ENCODE data around the gene DYNC2H1.

DYNC2H1 gene

GRCh38 chr11:103378931-103379330 is 269.7 kb downstream of the DYNC2H1 start:
- DNase-seq: no peak

- DNase-seq: no peak
These were observed 270.8 kb downstream of the DYNC2H1 start for GRCh38 chr11:103380031-103380430.

GRCh38 chr11:103384652-103385051 is 275.4 kb downstream of the DYNC2H1 start:
- DNase-seq: no peak

- no peak for DNase-seq
These were observed 286.4 kb downstream of the DYNC2H1 start for GRCh38 chr11:103395612-103396011.

- no peak for DNase-seq
These were observed 287.0 kb downstream of the DYNC2H1 start for GRCh38 chr11:103396237-103396636.

GRCh38 chr11:103397369-103397768 is 288.1 kb downstream of the DYNC2H1 start:
- no peak for DNase-seq

GRCh38 chr11:103398829-103399228 is 289.6 kb downstream of the DYNC2H1 start:
- no peak for DNase-seq

- no peak for DNase-seq
These were observed 297.1 kb downstream of the DYNC2H1 start for GRCh38 chr11:103406357-103406756.

- no peak for DNase-seq
These were observed 298.4 kb downstream of the DYNC2H1 start for GRCh38 chr11:103407641-103408040.

GRCh38 chr11:103413266-103413888 is 304.2 kb downstream of the DYNC2H1 start:
- DNase-seq: no peak

- no peak for DNase-seq
These were observed 308.8 kb downstream of the DYNC2H1 start for GRCh38 chr11:103418014-103418413.

- no peak for DNase-seq
These were observed 311.4 kb downstream of the DYNC2H1 start for GRCh38 chr11:103420593-103420992.

GRCh38 chr11:103433386-103434072 is 324.3 kb downstream of the DYNC2H1 start:
- no peak for DNase-seq

GRCh38 chr11:103434073-103434411 is 324.8 kb downstream of the DYNC2H1 start:
- no peak for DNase-seq

- DNase-seq: no peak
These were observed 327.0 kb downstream of the DYNC2H1 start for GRCh38 chr11:103436131-103436770.

- DNase-seq: no peak
These were observed 331.8 kb downstream of the DYNC2H1 start for GRCh38 chr11:103441021-103441420.

GRCh38 chr11:103448966-103449365 is 339.7 kb downstream of the DYNC2H1 start:
- no peak for DNase-seq

GRCh38 chr11:103450241-103450640 is 341.0 kb downstream of the DYNC2H1 start:
- DNase-seq: no peak

GRCh38 chr11:103453126-103453525 is 343.9 kb downstream of the DYNC2H1 start:
- no peak for DNase-seq

GRCh38 chr11:103453915-103454709 is 344.9 kb downstream of the DYNC2H1 start:
- no peak for DNase-seq

GRCh38 chr11:103464420-103464819 is 355.2 kb downstream of the DYNC2H1 start:
- DNase-seq: no peak

- DNase-seq: no peak
These were observed 356.4 kb downstream of the DYNC2H1 start for GRCh38 chr11:103465555-103466140.

- DNase-seq: no peak
These were observed 362.3 kb downstream of the DYNC2H1 start for GRCh38 chr11:103471546-103471945.

Measured in C1 segment of cervical spinal cord (tissue), 14 donors.